Glomerular visceral epithelial cell (primary cell): Measurements from ENCODE around the gene PEA15.
A peak's percentile ranks its signal among the peaks of the same experiment; 100 is the strongest.

ENCODE experiments used
- DNase-seq: peaks from one replicate; pipeline ENCODE4 v3.0.0-alpha.2; 2016; ENCODE audit errors: extremely low spot score

Gene PEA15

DNA sequence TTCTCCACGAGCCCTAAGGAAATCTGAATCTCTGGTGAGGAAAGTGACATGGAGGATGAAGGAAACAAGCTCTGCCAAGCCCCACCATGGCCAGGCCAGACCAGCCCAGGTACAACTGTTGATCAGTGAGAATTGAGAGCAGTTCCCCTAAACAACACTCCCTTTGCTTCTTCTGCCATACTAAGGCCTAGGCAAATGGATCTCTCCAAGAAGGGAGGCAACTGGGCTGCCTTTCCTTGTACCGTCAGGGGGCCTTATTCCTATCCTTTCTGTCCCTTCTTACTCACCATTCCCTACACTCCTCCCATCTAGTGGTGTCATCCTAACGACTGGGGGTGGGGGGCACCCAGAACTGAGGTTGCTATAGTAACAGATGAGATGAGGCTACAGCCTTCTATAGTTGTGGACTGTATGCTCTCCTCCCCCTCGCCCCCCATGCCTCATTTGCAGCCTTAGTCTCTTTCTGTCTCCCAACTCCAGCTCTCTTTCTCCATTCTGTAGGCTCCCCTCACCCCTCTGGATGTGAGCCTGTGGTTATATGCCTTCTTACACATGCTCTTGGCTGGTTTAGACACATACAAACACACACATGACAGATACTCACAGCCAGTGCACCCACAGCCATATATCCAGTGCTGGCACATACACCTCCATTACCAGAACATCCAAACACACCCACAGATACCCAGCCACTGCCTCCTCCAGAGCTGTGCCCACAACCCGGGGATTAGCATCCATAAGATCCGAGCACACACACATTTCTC lies 3.6 kb downstream of the PEA15 start:
- no peak for DNase-seq

DNA sequence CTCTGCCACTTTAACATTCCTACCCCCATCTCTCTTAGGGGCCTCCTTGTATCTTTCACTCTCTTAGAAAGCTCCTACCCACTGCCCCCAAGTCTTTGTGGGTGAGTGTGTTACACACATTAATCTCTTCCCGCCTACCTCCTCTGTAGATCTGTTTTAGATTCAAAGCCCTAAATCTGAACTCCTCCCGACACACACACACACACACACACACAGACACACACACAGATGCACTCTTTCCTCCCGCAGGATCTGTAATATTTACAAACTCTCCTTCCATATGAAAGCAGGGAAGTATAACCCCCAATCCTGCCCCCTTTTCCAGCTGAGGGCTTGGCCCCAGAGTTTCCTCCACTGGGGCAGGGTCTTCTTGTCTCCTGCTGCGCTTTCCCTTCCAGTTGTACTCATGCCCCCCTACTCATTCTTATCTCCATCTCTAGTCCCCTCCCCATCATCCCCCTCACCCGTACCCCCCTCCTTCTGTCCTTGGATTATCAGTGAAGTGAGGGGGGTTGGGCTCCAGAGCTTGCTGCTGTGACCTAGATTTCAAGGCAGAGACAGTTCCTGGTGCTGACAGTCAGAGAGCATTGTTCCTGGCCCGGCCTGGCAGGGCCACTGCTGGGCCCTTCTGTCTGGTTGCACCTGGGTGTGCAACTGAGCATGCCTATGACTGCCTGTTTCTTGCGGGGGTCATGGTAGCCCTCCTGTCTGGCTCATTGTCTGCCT lies 4.3 kb downstream of the PEA15 start:
- DNase-seq: no peak

DNA sequence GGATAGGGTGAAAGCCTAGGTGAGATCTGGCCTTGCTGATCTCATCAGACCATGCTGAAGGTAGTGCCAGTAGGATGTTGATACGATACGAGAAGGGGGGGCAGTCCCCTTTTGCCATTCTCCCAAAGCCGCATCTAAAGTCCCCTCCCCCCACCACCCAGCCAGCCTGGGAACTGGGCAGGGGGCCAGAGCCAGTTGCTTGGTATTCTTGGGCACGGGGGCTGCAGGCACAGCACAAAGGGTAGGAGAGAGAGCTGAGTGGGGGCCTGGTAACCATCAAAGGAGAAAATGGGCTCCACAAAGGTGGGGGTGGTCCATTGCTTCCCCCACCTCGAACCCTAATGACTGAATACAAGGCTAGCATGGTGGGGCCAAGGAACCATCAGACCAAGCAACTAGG lies 5.4 kb downstream of the PEA15 start:
- DNase-seq: no peak

DNA sequence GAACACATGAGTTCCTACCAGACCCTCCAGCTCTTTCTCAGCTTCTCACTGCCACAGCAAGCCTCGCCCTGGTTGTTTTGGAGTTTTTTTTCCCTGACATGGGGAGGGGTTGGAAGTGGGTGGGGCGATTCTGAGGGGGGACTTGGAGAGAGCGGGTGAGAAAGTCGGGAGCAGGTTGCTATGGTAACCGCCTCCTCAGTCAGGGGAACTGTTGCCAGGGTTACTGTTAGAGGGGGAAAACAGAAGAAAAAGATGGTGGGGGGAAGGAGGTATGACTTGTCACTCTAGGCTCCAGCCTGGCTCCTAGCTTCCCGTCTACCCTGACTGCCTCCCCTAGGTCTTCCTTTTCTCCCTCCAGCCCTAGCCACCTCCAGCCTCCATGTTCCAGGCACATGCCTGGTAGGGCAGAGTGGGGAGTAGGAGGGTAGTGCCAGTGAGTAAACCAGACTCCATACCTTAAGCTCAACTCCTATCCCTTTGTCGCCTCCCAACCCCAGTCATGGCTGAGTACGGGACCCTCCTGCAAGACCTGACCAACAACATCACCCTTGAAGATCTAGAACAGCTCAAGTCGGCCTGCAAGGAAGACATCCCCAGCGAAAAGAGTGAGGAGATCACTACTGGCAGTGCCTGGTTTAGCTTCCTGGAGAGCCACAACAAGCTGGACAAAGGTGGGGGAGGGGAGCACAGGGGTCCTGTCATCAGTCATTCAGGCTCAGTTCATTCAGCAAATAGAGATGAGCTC lies 6.0 kb downstream of the PEA15 start:
- no peak for DNase-seq

DNA sequence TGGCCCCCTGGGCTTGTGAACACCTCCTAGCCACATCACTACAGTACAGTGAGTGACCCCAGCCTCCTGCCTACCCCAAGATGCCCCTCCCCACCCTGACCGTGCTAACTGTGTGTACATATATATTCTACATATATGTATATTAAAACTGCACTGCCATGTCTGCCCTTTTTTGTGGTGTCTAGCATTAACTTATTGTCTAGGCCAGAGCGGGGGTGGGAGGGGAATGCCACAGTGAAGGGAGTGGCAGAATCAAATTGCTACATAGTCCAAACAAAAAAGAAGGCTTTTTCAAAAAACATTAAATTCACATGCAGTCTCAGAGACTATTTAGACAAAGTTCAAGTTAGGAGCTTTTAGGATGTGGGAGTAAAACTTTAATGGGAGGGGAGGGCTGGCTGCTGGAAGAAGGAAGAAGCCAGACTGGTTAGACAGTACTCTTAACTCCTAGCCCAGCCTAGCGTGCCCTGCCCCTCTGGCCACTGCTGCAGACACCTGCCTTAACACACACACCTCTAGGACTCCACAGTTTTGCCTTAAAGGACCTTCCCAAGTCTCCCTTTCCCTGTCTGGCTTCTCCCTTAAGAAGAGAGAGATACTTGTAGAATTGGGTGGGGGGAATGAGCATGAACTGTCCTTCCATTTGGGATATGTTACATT lies 9.4 kb downstream of the PEA15 start:
- DNase-seq: no peak

DNA sequence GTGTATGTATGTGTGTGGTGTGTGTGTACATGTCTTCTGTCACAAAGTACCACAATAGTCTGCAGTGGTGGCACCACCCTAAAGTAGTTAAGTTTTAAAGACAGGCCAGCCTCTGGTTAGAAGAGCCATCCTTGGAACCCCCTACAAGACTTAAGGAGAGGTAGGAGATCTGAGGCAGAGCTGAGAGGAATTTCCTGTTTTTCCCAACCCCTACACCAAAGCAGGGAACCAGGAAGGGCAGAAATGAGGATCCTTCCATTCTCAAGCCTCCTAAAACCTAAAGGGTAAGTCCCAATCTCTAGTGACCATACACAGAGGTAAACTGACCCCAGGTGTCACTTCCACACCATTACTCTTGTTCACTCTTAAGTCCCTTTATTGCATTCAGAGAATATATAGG lies 11.1 kb downstream of the PEA15 start:
- DNase-seq: no peak

DNA sequence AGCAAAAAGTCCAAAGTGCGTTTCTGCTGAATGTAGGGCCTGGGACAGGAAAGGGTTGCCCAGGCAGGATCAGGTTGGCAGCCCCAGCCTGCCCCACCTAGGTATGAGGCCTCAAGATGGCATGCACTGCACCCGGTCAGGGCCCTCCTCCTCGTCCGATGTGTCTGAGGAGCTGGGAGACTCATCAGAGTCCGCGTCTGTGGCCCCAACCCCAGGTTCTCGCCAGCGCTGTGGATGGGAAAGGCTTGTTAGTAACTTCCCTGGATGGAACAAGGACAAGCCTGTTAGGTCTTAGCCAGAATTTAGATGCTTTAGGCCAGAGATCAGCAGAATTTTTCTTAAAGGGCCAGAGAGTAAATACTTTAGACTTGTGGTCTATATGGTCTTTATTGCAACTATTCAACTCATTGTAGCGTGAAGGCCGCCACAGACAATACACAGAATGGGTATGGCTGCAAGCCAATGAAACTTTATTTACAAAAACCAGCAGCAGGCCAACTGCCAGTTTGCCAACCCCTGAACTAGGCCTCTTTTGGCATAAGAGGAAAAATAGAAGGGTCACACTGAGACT lies 12.4 kb downstream of the PEA15 start:
- DNase-seq: no peak

DNA sequence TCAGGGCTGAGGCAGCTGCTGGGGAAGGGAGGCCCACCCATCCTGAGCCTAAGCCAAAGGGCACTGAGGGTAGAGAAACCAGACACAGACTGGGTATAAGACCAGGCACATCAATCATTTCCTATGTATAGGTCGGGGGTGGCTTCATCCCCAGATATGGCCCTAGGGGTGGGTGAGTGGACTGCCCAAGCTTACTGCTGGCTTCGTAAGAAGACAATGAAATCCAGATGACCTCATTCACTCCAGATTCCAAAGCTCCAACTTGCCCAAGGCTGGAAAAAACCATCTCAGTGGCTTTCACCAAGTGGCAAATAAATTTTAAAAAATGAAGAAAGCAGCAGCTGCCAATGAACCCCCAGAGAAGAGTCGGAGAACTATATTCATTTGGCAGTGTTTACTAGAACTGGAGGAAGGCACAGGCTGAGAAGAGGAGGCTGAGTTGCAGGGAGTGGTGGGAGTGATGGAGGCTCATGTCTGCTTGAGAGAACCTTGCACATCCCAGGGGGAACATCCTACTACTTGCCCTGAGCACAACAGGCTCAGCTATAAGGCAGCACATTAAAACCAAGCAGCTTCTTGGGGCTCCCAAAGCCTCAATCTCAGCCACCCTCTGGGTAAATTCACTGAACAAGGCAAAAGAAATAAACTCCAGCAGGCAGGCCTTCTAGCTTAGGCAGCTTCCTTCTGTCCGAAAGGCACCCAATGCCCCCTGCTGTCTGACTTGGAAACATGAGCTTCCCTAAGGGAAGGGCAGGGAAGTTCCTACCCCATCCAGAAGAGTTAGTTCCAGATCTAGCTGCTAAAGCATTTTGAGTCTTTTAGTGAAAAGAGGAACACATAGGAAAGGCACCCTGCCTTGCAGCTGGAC lies 14.1 kb downstream of the PEA15 start:
- DNase-seq: peak; percentile 58

DNA sequence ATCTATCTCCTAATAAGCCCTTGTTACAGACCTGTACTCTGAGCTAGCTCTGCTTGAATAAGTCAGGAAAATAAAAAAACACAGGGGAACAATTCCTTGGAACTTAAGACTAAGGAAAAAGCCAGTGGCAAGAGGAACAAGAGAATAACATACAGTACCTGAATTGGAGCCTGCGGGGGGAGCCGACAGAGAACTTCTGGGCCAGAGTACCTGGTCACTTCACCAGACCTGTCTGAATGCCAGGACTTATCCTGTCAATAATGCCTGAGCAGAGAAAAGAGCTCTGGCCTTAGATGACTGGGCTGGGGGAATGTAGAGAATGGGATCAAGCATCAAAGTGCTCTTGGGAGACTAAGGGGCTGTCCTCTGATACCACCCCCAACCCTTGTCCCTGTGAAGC lies 15.1 kb downstream of the PEA15 start:
- no peak for DNase-seq

DNA sequence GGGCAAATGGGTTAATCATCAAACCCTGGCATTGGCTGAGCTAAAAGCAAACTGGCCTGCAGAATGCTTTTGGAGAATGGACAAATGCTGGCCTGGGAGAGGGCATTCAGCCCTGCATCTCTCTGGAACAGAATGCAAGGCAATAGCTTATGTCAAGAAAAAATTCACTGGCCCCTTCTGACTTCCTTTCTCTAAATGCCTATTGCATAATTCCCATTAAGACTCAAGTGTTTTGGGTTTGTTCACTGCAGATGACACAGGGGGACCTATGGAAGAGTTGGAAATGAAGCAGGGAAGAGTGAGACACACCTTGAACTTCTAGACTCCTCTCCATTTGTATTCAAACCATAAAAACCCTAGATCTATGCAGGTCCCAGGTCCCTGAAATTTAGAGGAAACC lies 15.9 kb downstream of the PEA15 start:
- no peak for DNase-seq

DNA sequence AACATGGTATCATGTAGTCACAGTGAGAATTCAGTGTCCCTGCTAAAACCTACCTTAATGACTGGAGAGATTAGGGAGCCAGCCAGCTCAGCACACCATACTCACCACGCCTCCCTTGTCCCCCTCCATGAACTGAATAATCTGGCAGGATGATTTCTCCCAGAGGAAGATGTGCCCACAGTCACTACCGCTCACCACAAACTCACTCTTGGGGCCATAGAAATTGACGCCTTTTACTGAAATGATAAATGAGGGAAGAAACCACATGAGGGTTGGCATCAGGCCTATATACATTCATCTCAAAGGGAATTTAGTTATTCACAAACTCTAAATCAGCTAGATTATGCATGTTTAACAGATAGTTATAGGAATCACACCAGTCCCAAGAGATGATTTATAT lies 17.4 kb downstream of the PEA15 start:
- no peak for DNase-seq

DNA sequence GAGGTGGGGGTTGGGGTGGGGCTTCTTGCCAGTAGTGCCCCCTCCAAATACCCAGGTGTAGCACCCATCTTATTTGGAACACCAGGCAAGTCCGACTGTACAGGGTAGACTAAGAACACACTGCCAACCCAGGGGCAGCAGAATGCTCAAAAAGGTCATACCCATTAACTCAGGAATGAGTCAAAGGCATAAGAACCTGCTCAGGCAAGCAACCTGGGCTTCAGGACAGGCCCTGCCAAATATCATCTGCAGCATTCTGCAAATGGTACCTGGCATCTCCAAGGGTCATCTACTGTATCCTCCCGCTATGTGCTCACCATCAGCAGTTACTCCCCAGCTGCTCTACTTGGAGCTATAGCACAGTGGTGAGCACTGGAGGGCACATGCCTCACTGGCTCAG lies 19.4 kb downstream of the PEA15 start:
- no peak for DNase-seq

DNA sequence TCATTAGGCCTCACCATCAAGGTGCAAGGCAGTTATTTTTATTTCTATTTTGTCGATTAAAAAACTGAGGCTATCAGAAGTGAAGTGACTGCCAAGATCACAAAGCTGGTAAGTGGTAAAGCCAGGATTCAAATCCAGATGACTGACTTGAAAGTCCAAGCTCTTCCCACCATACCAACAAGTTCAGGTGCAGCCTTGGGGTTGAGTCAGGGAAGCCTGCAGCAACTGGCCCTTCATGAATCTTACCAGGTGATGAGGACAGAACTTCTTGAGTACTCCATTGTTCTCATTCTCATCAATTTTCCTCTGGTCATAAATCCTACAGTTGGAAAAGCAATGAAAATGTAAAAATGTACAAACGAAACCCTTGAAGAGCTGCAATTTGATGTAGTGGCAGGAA lies 20.2 kb downstream of the PEA15 start:
- DNase-seq: no peak

DNA sequence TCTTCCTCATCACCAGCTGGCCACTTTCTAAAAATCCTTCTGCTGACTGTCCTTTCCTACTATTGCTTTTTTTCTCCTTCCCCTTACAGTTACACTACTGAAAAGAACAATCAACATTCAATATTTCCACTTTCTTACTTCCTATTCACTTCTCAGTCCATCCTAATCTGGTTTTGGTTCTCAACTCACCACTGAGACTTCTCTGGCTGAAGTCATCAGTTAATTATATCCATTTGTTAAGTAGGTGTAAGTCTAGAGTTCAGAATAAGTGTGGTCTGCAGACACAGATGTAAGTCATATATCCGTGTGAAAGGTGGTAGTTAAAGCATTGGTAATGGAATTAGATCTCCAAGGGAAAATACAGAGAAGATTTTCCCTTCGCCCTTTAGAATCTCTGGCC lies 21.4 kb downstream of the PEA15 start:
- DNase-seq: no peak

DNA sequence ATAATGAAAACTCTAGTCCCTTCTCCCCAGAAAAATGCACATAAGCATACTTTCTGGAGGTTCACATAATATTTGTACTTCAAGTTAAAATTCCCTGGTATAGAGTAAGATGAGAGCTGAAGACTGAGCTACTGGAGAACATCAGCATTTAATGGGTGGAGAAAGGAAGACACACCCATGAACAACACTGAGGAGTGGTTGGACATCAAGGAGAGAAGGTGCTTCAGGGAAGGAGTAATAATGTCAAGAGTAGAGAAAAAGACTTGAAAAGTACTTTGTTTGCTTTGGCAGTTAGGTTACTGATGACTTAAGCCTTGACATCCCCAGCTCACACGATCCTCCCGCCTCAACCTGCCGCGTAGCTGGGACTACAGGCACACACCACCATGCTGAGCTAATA lies 21.9 kb downstream of the PEA15 start:
- DNase-seq: no peak

DNA sequence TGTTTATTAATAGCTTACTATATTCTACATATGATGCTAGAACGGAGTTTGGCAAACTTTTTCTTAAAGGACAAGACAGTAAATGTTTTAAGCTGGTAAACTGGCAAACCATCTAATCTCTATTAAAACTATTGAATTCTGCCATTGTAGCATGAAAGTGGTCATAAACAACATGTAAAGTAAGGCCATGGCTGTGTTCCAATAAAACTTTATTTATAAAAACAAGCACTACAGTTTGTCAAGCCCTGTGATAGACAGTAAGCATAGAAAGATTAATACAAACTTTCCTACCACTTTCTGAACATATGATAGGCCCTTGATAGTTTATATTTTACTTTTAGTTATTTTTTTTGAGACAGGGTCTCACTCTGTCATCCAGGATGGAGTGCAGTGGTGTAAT lies 22.4 kb downstream of the PEA15 start:
- no peak for DNase-seq

DNA sequence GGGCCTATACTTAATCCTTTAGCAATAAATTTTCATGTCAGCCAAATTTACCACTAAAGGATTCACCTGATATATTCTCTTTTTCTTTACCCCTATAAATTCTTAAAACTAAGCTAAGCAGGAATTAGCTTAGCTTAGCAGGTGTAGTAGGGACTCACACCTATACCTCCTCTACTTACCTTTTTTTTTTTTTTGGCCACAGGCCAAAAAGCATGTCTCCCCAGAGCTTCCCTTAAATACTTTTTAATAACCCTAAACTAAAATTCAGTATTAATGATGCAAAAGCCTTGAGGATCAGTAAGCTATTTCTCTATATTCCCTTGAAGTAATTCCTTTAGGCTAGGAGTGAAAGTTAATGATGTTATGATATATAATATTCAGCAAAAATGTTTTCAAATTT lies 23.2 kb downstream of the PEA15 start:
- DNase-seq: no peak

DNA sequence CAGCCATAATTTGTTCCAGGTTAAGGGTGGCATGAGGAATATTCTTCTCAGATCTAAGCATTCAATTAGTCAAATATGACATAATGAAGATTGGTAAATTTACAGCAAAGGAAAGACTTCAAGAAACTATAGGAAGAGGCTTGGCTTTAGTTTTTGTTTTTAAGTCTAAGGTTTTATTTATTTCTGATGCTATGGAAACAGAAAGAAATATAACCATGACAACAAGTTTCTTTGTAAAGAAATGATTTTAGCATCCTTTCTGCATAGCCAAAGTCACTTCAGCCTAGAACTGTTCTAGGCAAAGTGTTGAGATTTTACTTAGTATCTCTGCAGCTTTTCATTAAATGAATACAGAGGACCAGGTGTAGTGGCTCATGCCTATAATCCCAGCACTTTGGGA lies 27.7 kb downstream of the PEA15 start:
- no peak for DNase-seq

DNA sequence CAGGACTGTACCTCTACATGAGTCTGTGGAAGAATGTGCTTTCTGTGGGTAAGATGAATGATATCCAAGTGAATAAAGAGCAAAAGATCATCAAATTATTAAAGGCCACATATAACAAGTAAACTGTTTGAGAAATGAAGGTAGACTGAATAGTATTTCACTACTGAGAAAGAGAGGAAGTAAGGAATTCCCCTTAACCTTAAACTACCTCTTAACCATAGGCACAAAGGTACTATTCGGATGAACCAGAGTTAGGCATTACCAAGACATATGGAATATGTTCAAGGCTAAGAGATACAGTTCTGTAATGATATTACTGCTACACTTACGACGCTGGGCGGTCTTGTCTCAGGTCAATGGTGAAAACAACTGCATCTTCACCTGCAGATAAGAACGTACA lies 31.6 kb downstream of the PEA15 start:
- no peak for DNase-seq

DNA sequence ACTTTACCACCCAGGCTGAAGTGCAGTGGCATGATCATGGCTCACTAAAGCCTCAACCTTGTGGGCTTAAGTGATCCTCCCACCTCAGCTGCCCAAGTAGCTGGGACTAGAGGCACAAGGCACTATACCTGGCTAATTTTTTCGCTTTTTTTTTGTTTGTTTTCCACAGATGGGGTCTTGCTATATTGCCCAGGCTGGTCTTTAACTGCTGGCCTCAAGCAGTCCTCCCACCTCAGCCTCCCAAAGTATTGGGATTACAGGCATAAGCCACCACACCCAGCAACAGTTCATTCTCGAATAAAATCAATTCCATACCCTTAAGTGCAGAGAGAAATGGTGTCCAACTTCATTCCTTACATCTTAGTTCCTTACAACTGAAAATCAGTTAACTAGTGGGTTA lies 32.4 kb downstream of the PEA15 start:
- no peak for DNase-seq

DNA sequence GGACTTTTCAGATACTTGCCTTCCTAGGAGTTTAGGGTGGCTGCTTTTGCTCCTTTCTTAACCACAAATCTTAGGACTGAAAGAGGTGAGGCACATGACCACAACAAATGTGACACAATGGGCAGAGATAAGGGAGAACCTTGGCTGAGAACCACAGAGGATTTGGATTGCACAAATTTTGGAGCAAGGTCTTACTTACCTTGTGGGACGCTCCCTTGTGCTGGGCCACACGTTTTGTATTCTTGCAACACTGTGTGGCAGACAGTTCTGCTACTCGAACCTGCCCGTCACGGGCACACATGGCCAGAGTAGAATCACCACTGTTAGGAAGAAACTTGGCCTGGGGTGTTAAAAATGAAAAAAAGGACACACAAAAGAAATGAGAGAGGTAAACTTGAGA lies 33.2 kb downstream of the PEA15 start:
- DNase-seq: no peak
